NCI-H748 treated with DMSO at 0.1 percent for 48 hours (cell line): ENCODE measurements around the gene FNDC11.

ENCODE experiments used
- DNase-seq: peaks from one replicate; lab custom pipeline; 2025; lab: John Stamatoyannopoulos, UW

FNDC11 gene

DNA sequence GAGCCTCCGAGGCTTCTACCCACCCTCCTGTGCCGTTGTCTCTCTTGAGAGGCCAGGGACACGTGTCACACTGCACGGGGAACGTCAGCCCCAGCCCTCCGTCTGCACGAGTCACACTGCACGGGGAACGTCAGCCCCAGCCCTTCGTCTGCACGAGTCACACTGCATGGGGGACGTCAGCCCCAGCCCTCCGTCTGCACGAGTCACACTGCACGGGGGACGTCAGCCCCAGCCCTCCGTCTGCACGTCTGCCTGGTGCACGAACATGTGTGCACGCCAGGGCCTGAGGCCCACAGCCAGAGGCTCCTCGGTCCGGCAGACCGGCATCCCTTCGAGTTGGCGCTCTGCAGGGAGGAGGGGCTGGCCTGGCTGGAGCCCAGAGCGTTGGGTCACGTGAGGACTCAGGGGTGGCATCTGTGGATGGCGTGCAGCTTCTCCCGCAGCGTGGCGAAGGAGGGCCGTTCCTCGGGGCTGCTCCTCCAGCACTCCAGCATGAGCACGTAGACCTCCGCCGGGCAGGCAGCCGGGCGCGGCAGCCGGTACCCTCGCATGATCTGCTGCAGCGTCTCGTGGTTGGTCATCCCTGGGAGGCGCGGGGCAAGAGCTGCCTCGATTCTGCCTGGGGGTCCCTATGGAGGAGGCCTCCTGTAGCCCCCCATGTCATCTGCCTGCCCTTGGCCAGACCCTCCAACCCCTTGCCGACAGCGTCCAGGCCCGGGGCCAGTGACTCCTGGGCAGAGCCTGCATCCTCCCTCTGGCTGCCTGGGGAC lies 13.4 kb upstream of the FNDC11 start:
- DNase-seq = no peak

DNA sequence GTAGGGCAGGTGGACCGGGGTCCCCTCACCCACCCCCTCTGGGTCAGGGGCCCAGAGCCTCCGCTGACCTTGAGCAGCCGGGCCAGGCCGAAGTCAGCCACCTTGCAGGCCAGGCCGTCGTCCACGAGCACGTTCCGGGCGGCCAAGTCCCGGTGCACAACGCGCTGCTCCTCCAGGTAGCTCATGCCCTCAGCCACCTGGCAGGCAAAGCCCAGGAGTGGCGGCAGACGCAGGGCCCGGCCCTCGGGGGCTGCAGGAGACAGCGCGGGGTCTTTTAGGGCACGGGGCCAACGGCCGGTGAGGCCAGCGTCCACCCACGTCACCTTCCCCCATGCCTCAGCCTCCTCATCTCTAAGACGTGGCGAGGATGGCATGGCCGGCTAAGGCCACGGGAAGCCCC lies 12.6 kb upstream of the FNDC11 start:
- no peak for DNase-seq

DNA sequence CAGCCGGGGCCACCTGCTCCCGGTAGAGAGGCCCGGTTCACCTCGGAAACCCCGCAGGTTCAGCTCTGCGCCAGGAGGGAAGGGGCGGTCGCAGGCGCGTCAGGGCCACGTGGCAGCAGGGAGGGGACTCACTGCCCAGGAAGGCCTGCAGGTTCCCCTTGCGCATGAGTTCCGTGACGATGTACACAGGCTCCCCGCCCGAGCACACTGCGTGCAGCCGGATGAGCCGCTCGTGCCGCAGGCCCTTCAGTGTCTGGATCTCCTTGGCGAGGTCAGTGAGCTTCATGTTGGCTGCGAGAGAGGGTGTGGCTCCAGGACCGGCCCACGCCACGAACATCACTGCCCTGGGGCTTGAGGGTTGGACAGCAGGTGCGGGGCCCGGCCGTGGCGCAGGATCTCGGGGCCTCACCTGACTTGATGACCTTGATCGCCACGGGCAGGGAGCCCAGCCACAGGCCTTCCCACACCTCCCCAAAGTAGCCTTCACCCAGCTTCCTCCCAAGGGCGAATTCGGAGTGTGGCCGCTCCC lies 11.9 kb upstream of the FNDC11 start:
- DNase-seq = no peak

DNA sequence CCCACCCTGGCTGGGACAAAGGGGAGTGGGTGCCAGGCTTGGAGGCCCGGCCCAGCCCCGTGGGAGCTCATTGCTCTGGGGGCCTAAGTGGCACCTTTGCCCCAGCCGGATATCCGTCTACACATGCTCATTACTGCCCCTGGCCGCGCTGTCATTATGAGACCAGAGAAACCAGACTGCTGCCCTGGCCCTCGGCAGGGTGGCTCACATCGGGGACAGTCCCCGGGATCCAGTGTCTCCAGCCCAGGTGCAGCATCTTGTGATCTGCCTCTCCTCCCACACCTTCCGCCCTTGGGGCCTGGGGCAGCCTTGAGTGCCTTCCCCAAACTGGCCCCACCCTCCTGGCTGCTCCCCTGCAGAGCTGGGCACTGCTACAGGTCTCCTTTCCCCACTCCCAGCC lies 11.3 kb upstream of the FNDC11 start:
- DNase-seq = no peak

DNA sequence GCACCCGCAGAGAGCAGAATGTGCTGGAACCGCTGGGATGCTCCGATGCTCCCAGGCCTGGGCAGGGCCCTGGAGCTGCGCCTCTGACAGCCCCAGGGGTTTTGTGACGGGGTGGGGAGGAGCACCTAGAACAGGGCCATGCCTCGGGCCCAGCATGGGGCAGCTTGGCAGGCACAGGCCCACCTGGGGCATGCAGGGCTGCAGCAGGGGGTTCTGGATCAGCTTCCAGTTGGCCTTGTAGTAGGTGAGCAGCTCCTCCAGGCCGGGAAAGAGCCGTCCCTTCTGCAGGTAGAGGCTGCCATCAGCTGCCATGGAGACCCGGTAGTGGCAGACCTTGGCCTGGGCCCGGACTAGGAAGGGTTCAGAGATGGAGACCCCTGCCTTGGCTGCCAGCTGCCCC lies 10.8 kb upstream of the FNDC11 start:
- DNase-seq = no peak

DNA sequence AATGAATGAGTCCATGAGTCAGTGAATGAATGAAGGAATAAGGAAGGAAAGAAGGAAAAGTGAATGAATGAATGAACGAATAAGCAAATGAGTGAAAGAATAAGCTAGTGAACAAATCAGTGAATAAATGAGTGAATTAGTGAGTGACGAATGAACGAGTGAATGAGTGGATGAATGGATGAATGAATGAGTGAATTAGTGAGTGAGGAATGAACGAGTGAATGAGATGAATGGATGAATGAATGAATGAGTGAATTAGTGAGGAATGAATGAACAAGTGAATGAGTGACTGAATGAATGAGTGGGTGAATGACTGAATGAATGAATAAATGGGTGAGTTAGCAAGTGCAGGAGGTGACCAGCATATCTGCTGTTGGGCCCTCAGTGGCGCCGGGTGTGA lies 10.2 kb upstream of the FNDC11 start:
- no peak for DNase-seq

DNA sequence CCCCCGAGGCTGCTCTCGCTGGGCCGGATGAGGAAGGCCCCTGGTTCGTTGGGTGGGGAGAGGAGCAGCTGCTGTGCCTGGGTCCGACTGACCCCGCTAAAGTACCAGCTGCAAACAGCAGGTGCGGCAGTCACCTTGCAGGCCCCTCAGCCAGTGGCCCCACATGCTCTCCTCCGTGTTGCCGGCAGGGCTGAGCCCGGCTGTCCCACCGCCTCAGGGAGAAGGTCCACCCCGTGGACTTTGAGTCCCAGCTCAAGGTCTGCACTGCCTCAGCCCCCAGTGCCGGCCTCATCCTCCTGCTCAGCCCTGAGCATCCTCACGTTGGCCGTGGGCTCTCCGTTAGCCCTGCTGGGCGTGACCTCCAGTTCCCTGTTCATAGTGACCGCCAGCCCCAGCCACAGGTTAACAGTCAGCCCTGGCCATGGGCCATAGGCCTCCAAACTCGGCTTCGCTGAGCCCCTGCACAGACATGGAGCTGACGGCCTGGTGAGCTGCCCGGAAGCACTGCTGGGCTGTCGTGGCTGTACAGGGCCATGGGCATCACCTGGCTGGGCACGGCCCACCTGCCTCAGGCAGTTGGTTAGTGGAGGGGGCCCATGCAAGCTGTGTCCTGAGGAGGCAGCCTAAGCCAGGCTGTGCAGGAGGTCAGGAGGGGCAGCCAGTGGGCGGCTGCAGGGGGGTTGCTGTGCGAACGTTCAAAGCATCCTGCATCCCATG lies 9.6 kb upstream of the FNDC11 start:
- no peak for DNase-seq

DNA sequence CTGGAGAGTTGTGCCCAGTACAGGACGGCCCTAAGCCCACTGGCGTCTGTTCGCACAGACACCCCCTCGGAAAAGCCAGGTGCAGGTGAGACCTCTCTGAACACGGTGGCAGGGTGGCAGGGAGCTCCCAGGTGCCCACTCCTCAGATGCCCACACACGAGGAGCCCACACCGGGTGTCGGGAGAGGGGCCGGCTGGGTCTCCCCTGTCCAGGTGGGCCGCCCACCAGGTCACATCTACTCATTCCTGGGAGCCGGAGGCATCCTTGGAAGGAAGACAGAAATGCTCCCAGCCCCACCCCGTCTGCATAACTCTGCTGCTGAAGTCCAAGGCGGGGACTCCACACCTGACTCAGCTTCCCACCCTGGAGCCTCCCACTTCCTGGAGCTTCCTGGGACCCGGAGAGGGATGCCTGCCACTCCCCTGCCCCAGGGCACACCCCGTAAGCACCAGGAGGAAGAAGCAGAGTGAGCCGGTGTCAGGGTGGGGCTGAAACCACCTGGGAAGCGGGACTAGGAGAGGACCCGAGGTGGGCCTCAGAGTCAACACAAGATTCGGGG lies 8.9 kb upstream of the FNDC11 start:
- DNase-seq = no peak

DNA sequence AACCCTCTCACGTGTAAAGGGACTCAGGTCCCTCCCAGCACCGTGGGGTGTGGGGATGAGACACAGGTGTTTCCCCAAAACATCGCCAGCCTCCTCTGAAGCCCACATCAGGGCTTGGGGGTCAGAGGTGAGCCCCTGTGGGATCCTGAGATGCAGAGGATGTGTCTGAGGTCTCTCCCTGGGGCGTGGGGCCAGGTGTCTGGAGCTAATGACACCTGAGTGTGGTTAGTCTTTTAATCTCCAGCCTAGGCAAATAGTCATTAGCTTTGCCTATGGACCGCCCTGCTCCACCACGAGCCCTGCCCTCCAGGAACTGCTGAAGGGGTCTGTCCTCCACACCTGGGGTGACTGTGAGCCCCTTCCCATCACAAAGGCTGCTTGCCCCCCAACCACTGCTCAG lies 8.1 kb upstream of the FNDC11 start:
- DNase-seq = no peak

DNA sequence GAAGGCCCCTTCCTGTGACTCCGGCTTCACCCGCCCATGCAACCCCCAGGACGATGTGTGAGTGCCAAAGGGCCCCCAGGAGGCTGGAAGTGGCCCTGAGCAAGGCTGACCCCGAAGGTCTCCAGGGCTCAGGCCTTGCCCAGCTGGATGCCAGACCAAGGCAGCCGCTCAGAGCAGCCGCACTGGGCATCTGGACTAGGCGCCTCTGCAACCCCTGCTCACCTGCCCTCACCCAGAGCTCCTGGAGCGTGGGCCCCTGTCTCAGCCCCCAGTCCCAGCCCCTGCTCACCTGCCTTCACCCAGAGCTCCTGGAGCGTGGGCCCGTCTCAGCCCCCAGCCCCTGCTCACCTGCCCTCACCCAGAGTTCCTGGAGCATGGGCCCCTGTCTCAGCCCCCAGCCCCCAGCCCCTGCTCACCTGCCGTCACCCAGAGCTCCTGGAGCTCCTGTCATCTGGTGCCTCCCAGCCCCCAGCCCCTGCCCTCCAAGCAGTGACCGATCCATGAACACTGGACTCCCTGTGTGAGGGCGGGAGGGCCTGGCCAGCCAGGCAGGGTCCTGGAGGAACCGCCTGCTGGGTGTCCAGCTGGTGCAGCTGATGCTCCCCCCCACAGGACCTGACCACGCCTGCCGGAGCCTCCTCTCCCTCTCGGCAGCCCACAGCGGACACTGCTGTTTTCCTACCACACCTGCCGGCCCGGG lies 7.6 kb upstream of the FNDC11 start:
- no peak for DNase-seq

DNA sequence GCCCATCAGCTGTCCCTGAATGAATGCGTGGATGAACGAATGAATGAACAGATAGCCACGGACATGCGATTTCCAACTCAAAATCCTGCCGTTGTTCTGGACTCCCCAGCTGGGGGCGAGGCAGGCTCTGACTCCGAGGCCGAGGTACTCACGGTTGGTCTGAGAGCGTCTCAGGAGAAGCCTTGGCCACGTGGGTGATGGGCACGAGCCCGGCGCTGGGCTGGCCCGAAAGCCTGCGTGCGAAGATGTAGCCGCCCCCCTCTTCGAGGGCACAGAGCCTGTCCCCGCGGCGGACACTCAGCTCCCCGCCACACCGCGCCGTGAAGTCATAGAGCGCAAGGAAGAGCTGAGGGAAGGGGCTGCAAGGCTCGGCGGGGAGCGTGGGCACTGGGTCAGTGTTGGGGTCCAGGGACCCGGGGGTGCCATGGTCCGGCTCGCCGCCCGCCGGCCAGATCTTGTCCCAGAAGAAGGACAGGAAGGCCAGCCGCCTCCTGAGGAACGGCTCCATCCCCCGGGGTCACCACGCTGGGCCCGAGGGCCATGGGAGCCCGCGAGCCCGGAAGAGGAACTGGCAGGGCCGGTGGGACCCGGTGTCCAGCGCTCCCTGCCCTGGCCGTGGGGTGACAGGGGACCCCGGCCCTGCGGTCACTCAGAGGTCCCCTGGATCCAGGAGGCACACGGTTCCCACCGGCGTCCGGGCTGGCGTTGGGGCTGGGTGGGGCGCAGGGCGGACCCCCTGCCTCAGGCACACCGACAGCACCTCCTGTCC lies 6.8 kb upstream of the FNDC11 start:
- DNase-seq = no peak

DNA sequence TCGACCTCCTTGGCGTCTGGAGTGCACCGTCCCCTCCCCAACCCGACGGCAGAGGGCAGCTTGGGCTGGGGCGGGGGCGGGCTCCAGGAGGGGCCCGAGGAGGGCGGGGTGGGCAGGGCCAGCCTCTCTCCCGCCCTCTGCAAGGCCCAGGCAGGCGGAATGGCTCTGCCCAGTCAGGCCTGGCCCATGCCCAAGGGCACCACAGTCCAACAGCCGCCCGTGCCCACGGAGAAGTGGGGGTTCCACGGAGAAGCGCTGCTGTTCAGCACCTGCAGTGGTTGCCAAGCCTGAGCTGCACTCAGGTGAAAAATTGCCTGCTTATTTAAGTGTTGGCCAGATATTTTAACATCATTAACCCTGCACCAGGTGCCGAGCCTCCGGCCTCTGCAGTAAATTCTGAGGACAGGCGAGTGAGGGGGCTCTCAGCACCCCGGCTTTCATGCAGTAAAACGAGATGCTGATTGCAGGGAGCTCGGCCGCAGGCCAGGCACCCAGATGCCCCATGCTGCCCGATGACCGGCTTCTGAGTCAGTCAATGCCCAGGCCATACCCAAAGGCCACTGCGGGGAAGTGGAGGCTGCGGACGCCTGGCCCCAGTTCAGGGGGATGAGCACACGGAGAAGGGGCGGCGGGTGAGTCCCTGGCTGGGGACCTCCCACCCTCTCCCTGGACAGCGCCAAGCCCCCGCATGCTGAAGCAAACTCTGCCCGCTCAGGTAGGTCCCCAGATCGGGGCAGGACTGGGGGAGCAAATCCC lies 6.1 kb upstream of the FNDC11 start, which contains the start of gene SRMS:
Gene SRMS (minus strand): TSS at position 25 of the 756 bp plus-strand sequence. CDS start 286 bp downstream, outside the sequence.
- no peak for DNase-seq

DNA sequence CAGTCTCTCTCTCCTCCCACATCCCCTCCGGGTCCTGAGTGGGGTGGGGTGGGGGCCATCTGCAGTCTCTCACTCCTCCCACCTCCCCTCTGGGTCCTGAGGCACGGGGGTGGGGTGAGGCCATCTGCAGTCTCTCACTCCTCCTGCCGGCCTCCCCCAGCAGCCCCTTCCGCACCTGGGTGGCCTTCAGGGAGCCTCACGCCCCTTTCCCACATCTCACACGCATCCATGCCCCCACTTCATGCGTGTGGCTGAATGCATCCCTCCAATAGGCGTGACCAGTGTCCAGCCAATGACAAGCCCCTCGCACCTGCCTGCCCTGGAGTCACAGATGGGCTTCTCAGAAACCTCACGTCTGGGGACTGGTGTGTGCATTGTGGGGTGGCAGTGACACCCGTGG lies 5.4 kb upstream of the FNDC11 start:
- DNase-seq = no peak

DNA sequence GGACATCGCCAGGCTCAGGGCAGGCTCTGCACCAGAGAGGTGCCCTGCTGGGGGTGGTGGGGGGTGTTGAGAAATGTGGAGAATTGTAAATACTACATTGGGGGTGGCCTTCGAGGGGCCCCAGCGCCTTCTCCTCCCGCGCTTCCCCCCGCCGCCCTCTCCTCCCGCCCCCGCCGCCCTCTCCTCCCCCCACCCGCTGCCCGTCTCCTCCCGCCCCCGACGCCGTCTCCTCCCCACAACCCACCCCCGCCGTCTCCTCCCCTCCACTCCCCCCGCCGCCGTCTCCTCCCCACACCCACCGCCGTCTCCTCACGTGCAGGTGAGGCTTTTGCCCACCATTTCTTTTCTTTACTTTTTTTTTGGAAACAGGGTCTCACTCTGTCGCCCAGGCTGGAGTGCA lies 4.9 kb upstream of the FNDC11 start:
- DNase-seq = no peak

DNA sequence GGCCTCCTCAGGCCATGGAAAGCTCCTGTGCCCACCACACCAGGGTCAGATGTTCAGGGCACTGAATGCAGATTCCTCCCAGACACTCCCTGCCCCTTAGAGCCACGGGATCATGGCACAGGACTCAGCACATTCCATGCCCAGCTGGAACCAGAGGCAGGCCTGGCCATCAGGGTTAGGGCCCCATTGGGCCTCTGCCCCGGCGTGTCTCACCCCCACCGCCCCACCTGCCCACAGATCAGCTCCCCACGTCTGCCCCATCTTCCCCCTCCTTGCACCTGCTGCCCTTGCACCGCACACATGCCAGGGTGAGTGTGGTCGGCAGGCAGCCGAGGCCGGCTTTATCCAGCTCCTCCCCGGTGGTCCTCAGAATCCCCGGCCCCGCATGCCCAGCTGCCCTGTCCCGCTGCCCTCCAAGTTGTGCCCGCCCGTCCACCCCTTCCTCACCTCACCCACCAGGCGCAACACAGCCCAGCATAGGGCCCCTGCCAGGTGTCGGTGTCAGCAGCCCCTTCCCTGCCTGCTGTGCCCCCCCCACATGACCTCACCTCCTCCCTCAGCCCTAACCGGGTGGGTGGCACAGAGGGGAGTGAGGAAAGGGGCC lies 4.2 kb upstream of the FNDC11 start:
- DNase-seq = no peak

DNA sequence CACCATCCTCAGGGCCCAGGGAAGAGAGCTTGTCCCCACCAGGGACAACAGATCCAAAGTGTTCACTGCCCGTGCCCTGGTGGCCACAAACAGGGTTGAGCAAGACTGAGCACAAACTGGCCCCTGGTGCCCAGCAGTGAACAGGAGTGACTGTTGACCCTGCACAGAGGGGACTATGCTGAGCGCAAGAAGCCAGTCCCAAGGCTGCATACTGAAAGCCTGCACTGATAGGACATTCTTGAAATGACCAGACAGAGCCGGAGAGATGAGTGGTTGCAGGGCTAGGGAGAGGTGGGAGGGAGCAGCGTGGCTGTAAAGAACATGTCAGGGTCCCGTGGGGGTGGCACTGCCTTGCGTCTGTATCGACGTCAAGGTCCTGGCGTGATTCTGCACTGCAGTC lies 2.9 kb upstream of the FNDC11 start:
- no peak for DNase-seq

DNA sequence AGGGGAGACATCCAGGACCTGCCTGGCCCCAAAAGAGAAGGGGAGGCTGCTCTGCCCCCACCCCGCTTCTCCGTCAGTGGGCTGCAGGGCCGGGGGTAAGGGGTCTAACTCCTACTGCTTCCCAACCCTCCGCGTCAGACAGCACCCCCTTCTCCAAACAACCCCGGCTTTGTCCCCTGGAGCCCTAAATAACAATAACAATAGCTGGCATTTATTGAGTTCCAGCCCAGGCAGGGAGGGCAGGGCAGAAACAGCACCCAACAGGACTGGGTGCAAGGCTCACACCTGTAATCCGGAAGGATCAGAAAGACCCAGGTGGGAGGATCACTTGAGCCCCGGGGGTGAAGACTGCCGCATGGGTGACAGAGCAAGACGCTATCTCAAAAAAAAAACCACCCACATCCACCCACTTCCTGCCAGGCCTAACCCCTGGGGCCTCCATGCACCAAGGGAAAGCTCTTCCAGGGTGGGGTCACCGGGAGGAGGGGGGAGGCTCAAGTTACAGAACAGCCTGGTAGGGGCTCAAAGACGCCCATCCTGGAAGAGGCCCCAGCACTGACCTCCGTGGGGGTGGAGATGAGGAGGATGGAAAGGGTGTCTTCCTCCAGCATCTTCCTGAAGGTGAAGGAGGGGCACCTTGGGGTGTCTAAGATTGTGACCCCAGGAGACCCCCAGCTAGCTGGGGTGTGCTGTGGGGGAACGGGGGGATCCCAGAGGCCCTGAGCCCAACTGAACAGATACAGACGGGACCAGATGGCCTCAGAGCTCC lies 1.3 kb upstream of the FNDC11 start:
- no peak for DNase-seq

DNA sequence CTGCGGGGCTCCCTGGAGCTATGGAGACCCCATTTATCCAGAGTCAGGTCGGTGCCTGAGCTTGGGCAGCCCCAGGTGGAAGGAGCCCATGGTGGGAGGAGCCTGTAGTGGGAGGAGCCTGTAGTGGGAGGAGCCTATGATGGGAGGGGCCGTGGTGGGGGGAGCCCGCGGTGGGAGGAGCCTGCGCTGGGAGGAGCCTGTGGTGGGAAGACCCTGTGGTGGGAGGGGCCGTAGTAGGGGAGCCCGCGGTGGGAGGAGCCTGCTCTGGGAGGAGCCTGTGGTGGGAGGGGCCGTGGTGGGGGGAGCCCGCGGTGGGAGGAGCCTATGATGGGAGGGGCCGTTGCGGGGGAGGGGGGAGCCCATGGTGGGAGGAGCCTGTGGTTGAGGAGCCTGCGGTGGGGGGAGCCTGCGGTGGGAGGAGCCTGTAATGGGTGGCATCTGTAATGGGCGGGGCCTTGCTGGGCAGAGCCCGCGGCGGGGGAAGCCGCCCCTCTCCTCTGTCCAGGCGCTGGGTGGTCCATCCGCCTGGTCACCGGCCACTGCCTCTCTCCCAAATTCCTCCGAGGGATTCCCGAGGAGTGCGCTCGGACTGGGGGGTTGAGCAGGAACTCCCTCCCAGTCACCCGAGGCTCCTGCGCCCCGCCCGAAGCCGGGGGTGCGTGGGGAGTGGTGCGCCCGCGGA lies 567 bp upstream of the FNDC11 start:
- DNase-seq = peak; percentile 51
